Hepatocyte (in vitro differentiated cells): Measurements from ENCODE around the gene SMARCA5. TPM values are rescaled to one million over a fixed set of nuclear protein-coding genes. Genes with fewer than 3 reads are reported as not detected.
"Not testable (repeated sequence)": the region's sequence is repeated elsewhere in the genome, so short reads cannot be mapped to it uniquely, and the experiment has no call there.

Source experiments
- DNase-seq: peaks from one replicate; pipeline ENCODE4 v3.0.0-alpha.2; 2016; ENCODE audit warnings: low spot score
- H2AFZ ChIP-seq: fragments of 200-600 bp; sonication (generic); 2 replicates; pipeline ENCODE4 v1.6.0; 2016; ENCODE audit warnings: antibody characterized with exemption, mild to moderate bottlenecking
- H3K27ac ChIP-seq: fragments of 200-600 bp; sonication (generic); 2 replicates; pipeline ENCODE4 v1.5.1; 2016; ENCODE audit warnings: mild to moderate bottlenecking
- H3K27me3 ChIP-seq: fragments of 200-600 bp; sonication (generic); 2 replicates; pipeline ENCODE4 v1.6.1; 2016
- H3K36me3 ChIP-seq: fragments of 200-600 bp; sonication (generic); replicated peaks from 2 replicates; pipeline ENCODE4 v1.5.1; 2016; ENCODE audit warnings: low read depth; ENCODE audit not compliant: insufficient read depth
- H3K4me1 ChIP-seq: fragments of 200-600 bp; sonication (generic); 2 replicates; pipeline ENCODE4 v1.5.1; 2016; ENCODE audit warnings: mild to moderate bottlenecking, moderate library complexity; ENCODE audit not compliant: insufficient read depth
- H3K4me2 ChIP-seq: fragments of 200-600 bp; sonication (generic); 2 replicates; pipeline ENCODE4 v1.6.0; 2016
- H3K4me3 ChIP-seq: fragments of 200-600 bp; sonication (generic); 2 replicates; pipeline ENCODE4 v1.5.1; 2016; ENCODE audit warnings: mild to moderate bottlenecking
- H3K79me2 ChIP-seq: fragments of 200-600 bp; sonication (generic); 2 replicates; pipeline ENCODE4 v1.6.0; 2017; ENCODE audit warnings: mild to moderate bottlenecking
- H3K9me2 ChIP-seq: fragments of 200-600 bp; sonication (generic); replicated peaks from 2 replicates; pipeline ENCODE4 v1.6.0; 2017; ENCODE audit warnings: mild to moderate bottlenecking; ENCODE audit not compliant: insufficient read depth
- H3K9me3 ChIP-seq: fragments of 200-600 bp; sonication (generic); 2 replicates; pipeline ENCODE4 v1.5.1; 2016; ENCODE audit warnings: low read depth, mild to moderate bottlenecking
- H4K20me1 ChIP-seq: fragments of 200-600 bp; sonication (generic); 2 replicates; pipeline ENCODE4 v1.6.0; 2016; ENCODE audit warnings: mild to moderate bottlenecking; ENCODE audit not compliant: insufficient read depth, poor library complexity, severe bottlenecking
- CTCF ChIP-seq: fragments of 200-600 bp; sonication (generic); IDR thresholded peaks from 2 replicates; pipeline ENCODE4 v1.5.1; 2016; ENCODE audit warnings: antibody characterized with exemption, mild to moderate bottlenecking; ENCODE audit not compliant: poor library complexity
- EZH2 ChIP-seq: fragments of 200-600 bp; sonication (generic); IDR thresholded peaks from 2 replicates; pipeline ENCODE4 v1.6.1; 2016; ENCODE audit warnings: antibody characterized with exemption, mild to moderate bottlenecking, borderline replicate concordance
- EZH2phosphoT487 ChIP-seq: fragments of 200-600 bp; sonication (generic); IDR thresholded peaks from one replicate; pipeline ENCODE4 v1.6.1; 2018; ENCODE audit warnings: antibody characterized with exemption, mild to moderate bottlenecking, low read depth, moderate library complexity; ENCODE audit not compliant: unreplicated experiment, severe bottlenecking
- WGBS: methylation state at CpG from one replicate; pipeline ENCODE4 v1.1.6; 2016; ENCODE audit warnings: low lambda C conversion rate; ENCODE audit errors: missing lambda C conversion rate; 5-methylcytosine and 5-hydroxymethylcytosine counted together
- polyA plus RNA-seq: library from polyadenylated mRNA; unstranded; fragments of >200 nt; fragmentation: Nextera tagmentation; extraction: Ambion mirVana; gene quantifications from 2 replicates; pipeline ENCODE4 v1.2.1, GENCODE V29; 2016
- total RNA-seq: library from RNA; depleted of rRNA; stranded (reverse); fragments of >200 nt; gene quantifications from 2 replicates; pipeline ENCODE4 v1.2.3, GENCODE V29; 2014

The SMARCA5 gene
- total and polyA plus RNA-seq, 2 experiments from 2014 or later = 38.7 to 73.0 TPM

GRCh38 chr4:143514901-143515300 is 1.4 kb downstream of the SMARCA5 start:
- no peaks in the 10 kb centered on the region for H3K27me3 ChIP-seq
- H3K4me3 ChIP-seq = peak overlapping the region; percentile 97
- H3K9me2 ChIP-seq = no peaks in the 10 kb centered on the region
- no peak overlapping the region for H2AFZ ChIP-seq
- H3K79me2 ChIP-seq = peaks cover 60% of the 10 kb centered on the region
- no peaks in the 10 kb centered on the region for H3K9me3 ChIP-seq
- 14% methylated on average over 5 of the region's 5 CpGs for WGBS
- H3K36me3 ChIP-seq = no peaks in the 10 kb centered on the region
- peaks cover 18% of the 10 kb centered on the region for H3K4me1 ChIP-seq
- TF ChIP-seq EZH2phosphoT487 = no peak
- no peak for TF ChIP-seq CTCF
- no peak for TF ChIP-seq EZH2
- no peak for DNase-seq
- H4K20me1 ChIP-seq = peaks cover 43% of the 10 kb centered on the region
- peak overlapping the region; percentile 84 for H3K4me2 ChIP-seq
- H3K27ac ChIP-seq = peak overlapping the region; percentile 96

DNA sequence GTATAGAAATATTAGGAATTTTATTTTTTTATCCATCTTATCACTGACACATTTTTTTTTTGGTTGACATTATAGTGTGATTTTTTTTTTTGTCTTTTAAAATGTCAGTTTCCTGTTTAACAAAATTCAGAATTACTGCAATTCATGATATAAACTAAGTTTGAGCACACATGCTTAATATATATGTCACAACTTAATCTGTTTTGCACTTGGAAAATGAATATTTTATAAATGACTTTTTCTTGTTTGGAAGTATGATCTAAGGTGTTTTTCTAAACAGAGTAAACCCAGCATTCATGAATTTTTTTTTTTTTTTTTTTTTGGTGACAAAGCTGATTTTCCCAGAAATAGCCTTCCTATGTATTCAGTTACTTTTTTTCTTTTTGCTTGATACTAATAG is 2.4 kb downstream of the SMARCA5 start:
- peaks cover 18% of the 10 kb centered on the region for H3K4me1 ChIP-seq
- peak overlapping the region; percentile 84 for H3K4me2 ChIP-seq

DNA sequence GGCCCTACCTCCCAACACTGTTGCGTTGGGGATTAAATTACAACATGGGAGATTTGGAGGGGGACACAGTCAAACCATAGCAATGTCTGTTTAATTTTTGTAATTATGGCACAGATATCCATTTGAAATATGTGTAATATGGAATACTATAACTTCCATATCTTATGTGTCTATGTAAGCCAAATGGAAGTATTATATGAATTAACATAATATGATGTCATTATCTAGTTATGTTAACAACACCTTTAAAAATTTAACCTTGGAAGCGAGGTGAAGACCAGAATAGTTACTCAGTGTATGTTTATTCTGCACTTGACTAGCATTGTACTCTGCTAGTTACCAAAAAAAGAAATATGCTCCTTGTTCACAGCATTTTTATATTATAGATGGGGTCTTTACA is 4.3 kb downstream of the SMARCA5 start:
- Histone ChIP-seq H3K36me3 (no peaks in the 10 kb centered on the region), H3K4me3 (no peak overlapping the region), H3K9me3 (no peaks in the 10 kb centered on the region), H3K79me2 (peaks cover 88% of the 10 kb centered on the region), H3K9me2 (no peaks in the 10 kb centered on the region), H2AFZ (no peak overlapping the region), H3K27me3 (no peaks in the 10 kb centered on the region), H3K27ac (no peak overlapping the region), H4K20me1 (peaks cover 67% of the 10 kb centered on the region), H3K4me2 (no peak overlapping the region), H3K4me1 (peaks cover 18% of the 10 kb centered on the region)
- no peak for DNase-seq
- 91% methylated on average over 2 of the region's 2 CpGs for WGBS
- TF ChIP-seq EZH2 (no peak), CTCF (no peak), EZH2phosphoT487 (no peak)

More for the DNA sequence above, 2.4 kb downstream of the SMARCA5 start:
- Histone ChIP-seq H3K27me3 (no peaks in the 10 kb centered on the region), H3K9me3 (no peaks in the 10 kb centered on the region), H3K79me2 (peaks cover 70% of the 10 kb centered on the region), H2AFZ (no peak overlapping the region), H3K9me2 (no peaks in the 10 kb centered on the region), H3K4me3 (peak overlapping the region; percentile 97), H3K27ac (no peak overlapping the region), H3K36me3 (no peaks in the 10 kb centered on the region), H4K20me1 (peaks cover 53% of the 10 kb centered on the region)
- DNase-seq = no peak
- no peak for TF ChIP-seq EZH2
- TF ChIP-seq CTCF = no peak
- TF ChIP-seq EZH2phosphoT487 = no peak

DNA sequence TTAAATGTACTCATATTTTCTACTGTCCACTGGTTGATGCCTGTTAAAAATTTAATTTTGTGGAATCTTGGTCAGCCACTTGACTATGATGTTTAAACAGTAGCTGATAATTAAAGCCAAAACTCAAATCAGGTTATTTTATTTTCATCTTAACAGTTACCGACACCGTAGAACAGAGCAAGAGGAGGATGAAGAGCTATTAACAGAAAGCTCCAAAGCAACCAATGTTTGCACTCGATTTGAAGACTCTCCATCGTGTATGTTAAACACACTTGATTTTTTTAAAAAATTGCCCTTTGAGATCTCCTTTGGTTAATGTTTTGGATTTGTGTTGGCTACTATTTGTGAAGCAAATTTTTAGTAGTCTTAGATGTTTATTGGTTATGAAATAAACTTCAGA is 10.7 kb downstream of the SMARCA5 start:
- DNase-seq = no peak
- H3K9me2 ChIP-seq = no peaks in the 10 kb centered on the region
- 97% methylated on average over 4 of the region's 4 CpGs for WGBS
- no peak overlapping the region for H2AFZ ChIP-seq
- no peaks in the 10 kb centered on the region for H3K36me3 ChIP-seq
- peaks cover 40% of the 10 kb centered on the region for H4K20me1 ChIP-seq
- no peak overlapping the region for H3K27ac ChIP-seq
- H3K4me2 ChIP-seq = no peak overlapping the region
- no peak overlapping the region for H3K4me3 ChIP-seq
- no peaks in the 10 kb centered on the region for H3K4me1 ChIP-seq
- no peaks in the 10 kb centered on the region for H3K9me3 ChIP-seq
- TF ChIP-seq CTCF = no peak
- no peak for TF ChIP-seq EZH2
- no peak for TF ChIP-seq EZH2phosphoT487
- peaks cover 73% of the 10 kb centered on the region for H3K79me2 ChIP-seq
- no peaks in the 10 kb centered on the region for H3K27me3 ChIP-seq

DNA sequence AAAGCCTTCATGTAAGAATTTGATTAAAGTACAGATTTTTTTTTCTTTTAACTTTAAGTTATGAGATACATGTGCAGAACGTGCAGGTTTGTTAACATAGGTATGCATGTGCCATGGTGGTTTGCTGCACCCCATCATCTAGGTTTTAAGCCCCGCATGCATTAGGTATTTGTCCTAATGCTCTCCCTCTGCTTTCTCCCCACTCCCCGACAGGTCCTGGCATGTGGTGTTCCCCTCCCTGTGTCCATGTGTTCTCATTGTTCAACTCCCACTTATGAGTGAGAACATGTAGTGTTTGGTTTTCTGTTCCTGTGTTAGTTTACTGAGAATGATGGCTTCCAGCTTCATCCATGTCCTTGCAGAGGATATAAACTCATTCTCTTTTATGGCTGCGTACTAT is 14.5 kb downstream of the SMARCA5 start:
- not testable (repeated sequence) for DNase-seq, H3K4me3 ChIP-seq, H3K9me3 ChIP-seq, H3K4me1 ChIP-seq, H3K27me3 ChIP-seq, H2AFZ ChIP-seq, H3K27ac ChIP-seq, H3K4me2 ChIP-seq, H3K9me2 ChIP-seq, H3K36me3 ChIP-seq
- Histone ChIP-seq H4K20me1 (peaks cover 12% of the 10 kb centered on the region), H3K79me2 (peaks cover 35% of the 10 kb centered on the region)
- 95% methylated on average over 4 of the region's 4 CpGs for WGBS
